Stimulated activated CD8-positive, alpha-beta memory T cell treated with anti-CD3 and anti-CD28 coated beads, Interleukin-7, amount 100 ng/mL, for 1 hour (primary cell): ENCODE results near the gene ZNF784.
A peak's percentile ranks its signal among the peaks of the same experiment; 100 is the strongest.

Experiments used
- DNase-seq, 2 donors: peaks; one replicate each; pipeline ENCODE4 v3.0.0-alpha.2; 2020; ENCODE audit warnings: low read depth in 2 of 2

The ZNF784 gene

DNA sequence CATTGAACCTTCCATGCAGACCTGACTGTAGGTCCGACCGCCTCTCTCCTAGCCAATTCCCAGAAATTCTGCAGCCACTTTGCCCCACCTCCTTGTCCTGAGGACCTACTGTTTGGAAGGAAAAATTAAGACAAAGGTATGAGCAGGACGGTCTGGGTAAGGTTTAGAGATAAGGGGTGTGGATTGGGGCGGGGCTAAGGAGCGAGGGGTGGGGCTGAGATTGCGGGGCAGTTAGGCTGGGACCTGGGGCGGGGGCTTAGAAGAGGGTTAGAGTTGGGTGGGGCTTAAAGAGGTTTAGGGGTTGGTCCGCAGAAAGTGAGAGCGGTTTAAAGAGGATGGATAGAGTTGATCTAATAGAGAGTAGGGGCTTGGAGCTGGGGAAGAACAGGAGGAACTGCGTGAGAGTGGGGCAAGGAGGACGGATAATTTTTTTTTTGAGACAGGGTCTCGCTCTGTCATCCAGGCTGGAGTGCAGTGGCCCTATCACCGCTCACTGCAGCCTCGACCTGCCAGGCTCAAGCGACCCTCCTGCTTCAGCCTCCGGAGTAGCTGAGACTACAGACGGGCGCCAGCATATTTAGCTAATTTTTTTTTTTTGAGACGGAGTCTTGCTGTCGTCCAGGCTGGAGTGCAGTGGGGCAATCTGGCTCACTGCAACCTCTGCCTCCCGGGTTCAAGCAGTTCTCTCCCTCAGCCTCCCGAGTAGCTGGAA, 20.6 kb downstream of the ZNF784 start:
- no peak for DNase-seq

DNA sequence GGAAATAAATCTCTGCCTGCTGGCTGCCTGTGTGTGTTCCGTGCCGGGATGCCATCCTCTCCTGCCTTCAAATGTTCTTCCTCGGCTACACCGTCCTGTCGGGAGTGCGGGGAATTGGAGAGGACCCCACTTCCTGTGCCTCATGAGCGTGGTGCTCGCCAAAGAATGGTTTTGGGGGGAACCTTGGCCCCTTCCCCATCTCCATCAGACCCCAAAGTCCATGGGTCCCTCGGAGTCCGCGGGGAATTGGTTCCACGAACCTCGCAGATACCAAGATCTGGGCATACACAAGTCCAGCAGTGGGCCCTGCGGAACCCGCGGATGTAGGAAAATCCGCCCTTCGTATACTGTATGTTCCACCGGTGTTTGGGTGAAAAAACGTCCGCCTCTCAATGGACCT, 21.3 kb downstream of the ZNF784 start:
- no peak for DNase-seq

DNA sequence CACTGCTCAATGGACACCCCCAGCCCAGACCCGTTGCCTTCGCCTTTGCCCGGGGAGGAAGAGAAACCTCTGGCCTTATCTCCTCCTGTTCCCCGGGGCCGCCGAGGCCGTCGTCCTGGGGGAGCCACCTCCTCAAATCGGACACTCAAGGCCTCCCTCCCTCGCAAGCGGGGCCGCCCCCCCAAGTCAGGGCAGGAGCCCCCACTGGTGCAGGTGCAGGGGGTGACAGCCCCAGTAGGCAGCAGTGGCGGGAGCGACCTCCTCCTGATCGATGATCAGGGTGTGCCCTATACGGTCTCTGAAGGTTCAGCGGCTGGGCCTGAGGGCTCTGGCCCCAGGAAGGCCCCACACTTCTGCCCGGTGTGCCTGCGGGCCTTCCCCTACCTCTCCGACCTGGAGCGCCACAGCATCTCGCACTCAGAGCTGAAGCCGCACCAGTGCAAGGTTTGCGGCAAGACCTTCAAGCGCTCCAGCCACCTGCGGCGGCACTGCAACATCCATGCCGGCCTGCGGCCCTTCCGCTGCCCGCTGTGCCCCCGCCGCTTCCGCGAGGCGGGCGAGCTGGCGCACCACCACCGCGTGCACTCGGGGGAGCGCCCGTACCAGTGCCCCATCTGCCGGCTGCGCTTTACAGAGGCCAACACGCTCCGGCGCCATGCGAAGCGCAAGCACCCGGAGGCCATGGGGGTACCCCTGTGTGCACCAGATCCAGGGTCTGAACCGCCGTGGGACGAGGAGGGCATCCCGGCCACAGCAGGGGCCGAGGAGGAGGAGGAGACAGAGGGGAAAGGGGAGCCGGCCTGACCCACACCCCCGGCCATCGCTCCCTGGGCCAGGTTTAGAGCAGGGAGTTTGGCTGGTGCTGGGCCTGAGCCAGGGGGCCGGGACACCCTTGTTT, 22.0 kb downstream of the ZNF784 start:
- no peak for DNase-seq

DNA sequence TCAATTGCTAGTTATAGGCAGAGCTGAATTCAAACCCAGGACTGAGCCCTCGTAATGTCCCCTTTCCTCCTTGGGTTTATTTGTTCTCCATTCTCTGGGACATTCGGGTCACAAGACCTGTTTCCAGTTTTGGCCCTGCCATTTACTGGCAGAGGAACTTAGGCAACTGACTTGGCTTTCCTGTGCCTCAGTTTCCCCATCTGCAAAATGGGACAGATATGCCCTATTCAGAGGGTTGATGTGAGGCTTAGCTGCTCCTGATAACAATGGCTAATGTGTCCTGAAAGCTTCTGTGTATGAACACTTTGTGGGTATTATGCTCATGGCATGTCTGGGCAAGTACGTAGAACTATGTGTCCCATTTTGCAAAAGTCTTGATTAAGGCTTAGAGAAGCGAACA, 23.3 kb downstream of the ZNF784 start:
- no peak for DNase-seq

DNA sequence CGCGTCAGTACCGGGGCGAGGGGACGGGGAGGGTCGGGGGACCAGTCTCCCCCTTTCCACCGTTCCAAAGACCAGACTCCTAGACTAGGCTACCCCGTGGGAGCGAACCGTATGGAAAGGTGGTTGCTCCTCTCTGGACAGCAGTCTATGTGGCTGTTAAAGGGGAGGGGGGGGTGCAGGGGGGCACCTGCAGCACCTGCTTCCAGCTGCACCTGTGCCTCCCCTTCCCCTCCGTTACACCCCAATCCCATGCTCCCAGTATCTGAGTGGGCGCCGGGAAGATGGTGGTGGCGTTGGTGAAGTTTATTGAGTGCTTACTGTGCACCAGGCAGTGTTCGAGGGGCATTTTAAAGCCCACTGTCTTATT, 23.7 kb downstream of the ZNF784 start:
- DNase-seq: no peak

DNA sequence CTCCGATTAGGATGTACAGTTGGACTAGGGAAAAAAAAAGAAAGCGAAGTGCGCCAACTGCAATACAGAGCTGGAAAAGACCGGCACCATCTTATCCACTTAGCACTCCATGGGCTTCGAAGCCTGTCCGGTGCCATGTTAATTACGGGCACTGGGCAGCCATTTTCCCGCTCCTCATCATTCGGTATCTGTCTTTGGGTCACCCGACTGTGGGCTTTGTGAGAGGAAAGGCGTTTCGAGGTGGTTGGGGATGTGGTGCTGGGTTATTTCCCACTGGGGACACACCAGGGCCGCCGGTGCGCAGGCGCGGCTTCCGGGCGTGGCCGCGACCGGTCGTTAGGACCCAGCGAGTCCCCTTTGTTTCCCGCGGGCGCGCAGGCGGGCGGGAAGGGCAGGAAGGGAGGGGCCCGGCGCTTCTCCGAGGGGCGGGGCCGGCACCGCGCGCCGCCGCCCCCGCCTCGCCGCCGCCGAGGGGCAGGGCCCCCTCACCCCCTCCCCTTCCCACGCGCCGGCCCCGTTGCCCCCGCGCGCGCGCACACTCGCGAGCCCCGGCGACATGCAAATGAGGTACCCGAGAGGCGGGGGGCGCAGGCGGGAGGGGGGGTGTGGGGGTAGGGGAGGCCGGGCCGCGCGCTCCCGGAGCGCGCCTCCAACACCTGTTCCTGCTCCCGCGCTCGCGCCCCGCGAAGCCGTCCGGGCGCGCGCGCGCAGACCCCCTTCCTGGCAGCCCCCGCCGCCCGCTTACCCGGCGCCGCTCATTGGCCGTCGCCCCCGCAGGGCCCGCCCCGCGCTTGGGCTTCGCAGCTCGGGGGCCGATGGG, 24.3 kb downstream of the ZNF784 start, which contains the start of gene ZNF524:
Gene ZNF524 (plus strand): TSS at position 447 of the 820 bp plus-strand sequence. CDS start 1,825 bp downstream, outside the sequence.
- DNase-seq: peak; percentile 64 to 66

DNA sequence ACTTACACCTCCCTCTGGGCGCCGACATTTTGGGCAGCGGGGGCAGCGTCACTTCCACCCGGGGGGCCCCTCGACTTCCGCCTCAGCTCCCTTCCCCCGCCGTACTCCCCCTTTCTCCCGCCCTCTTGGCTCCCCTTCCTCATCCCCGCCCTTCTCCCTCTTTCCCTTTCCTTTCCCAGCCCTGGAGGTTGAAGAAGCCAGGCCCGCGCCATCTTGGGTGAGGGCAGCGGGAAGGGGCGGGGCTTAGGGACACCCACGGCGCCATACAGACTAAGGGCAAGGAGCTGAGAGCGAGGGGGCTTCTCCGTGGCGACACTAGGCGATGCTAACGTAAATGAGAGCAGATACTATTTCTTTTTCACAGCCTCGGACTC, 24.9 kb downstream of the ZNF784 start, which contains the start of gene FIZ1:
Gene FIZ1 (minus strand): TSS at position 50 of the 374 bp plus-strand sequence. CDS start 1,652 bp downstream, outside the sequence.
- DNase-seq: peak; percentile 83 to 88

DNA sequence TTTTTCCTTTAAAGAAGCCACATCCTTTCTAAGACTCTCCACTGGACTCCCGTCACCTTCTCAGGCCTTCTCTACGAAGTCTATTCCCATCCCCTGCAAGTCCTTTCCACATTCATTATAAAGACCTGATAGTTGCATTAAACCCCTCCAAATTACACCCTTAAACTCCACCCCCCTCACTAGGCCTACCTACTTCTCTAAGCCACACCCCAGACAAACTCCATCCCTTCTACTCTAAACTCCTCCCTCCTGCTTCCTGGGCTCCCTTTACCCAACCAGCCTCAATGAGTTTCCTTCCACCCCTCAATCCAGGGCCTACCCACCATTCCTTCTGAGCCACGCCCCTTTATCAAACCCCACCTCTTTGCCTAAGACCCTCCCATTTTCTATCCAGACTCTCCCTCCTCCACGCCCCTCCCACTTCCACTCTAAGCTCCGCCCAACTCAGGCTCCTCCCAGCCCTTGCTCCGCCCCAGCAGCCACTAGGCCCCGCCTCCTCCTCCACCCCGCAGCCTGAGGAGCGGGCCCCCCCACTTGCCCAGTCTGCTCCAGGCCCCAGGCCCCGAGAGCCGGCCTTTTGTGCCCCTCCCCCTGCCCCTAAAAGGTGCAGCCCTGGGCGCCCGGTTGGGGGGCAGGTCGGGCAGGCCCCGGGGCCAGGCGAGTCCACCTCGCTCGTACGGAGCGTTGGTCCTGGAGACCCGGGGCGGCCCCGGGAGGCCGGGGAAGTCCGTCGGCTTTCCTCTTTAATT, 25.5 kb downstream of the ZNF784 start:
- peak; percentile 84 to 87 for DNase-seq

DNA sequence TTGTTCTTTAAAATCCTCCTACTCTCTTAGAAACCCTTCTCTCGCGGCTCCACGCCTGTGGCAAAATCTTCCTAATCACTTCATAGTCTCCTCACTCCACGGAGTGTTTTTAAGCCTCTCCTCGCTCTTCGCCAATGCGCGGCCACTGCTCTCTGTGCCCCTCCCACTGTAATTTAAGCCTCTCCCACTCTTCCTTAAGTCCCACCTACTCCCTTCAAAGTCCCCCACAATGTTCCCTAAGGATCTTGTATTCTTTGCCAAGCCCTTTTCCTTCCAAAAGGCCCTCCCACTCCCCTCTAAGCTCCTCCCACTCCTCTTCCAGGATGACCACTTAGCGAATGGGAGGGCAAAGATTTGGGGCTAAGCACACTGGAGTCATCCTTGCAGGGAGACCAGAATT, 26.3 kb downstream of the ZNF784 start:
- DNase-seq: no peak

DNA sequence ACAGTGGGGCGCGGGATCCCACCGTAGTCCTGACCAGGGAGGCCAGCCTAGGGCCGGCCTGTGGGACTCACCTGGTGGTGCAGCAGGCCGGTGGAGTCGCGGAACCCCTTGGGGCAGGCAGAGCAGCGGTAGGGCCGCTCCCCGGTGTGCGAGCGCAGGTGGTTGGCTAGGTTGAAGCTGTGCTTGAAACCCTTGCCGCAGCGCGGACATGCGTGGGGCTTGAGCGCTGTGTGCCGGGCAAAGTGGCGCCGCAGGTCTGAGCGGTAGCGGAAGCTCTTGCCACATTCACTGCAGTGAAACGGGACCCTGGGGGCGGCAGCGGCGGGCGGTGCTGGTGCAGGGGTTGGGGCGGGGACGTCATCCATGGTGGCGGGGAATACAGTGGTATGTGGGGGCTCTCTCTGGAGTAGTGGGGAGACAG, 26.9 kb downstream of the ZNF784 start:
- no peak for DNase-seq

DNA sequence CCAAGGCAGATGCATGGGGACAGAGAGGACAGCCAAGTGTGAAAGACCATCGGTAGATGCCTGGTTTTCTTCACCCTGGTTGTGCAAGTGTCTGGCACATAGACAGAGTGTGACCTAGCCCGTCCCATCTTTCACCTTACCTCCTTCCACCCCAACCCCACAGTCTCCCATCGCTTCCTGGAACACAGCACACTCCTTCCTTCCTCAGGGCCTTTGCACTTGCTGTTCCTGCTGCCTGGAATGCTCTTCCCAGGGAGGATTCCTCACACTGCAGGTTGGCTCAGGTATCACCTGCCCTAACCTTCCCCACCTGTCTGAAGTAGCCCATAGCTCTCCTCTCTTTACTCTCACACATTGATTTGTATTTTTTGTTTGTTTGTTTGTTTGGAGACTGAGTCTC, 28.1 kb downstream of the ZNF784 start:
- DNase-seq: no peak

DNA sequence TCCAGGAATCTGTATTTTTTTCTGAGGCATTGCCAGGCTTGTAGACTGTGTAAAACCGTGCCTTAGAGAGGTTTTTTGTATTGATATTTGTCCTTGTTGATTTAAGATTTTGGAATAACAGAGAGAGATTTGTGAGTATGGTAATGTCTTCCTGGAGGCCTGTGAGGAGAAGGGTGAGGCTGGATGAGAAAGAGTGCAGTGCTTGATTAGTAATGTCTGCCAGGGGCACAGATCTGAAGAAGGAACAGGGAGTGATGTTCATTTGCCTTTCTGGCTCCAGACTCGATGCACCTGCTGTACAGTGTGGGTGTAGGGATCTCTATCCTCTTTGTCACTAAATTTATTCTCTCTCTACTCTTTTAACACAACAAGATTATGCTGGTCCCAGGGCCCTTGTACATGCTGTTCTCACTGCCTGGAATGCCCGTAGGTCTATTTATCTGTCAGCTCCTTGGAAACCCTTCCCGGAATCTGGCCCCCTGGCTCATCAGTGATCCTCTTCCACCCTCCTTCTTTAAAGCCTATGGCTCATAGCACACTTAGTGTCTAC, 29.3 kb downstream of the ZNF784 start:
- DNase-seq: no peak

DNA sequence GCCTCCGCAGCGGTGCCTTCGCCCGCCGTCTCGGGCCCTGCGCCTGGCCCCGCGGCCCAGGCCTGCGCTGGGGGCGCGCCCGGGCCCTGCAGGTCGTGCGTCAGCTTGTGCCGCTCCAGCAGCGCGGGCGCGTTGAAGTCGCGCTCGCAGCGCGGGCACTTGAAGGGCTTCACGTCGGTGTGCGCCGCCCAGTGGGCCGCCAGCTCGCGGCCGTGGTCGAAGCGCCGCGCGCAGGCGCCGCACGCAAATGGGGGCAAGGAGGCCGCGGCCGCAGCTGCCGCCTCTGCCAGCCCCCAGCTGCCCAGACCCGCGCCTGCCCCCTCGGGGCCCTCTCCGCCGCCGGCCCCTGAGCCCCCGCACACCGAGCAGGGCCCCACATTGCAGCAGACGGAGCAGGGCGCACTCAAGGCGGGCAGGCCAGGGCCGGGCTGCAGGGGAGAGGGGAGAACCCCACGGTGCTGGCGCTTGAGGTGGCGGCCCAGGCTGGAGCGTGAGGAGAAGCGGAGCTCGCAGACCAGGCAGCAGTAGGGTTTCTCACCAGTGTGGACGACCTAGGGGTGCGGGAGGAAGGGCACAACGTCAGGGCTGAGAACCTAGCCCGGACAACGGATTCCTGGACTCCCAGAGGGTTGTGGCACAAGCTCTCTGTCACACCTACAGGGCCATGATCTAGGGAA, 31.1 kb downstream of the ZNF784 start:
- DNase-seq: no peak

DNA sequence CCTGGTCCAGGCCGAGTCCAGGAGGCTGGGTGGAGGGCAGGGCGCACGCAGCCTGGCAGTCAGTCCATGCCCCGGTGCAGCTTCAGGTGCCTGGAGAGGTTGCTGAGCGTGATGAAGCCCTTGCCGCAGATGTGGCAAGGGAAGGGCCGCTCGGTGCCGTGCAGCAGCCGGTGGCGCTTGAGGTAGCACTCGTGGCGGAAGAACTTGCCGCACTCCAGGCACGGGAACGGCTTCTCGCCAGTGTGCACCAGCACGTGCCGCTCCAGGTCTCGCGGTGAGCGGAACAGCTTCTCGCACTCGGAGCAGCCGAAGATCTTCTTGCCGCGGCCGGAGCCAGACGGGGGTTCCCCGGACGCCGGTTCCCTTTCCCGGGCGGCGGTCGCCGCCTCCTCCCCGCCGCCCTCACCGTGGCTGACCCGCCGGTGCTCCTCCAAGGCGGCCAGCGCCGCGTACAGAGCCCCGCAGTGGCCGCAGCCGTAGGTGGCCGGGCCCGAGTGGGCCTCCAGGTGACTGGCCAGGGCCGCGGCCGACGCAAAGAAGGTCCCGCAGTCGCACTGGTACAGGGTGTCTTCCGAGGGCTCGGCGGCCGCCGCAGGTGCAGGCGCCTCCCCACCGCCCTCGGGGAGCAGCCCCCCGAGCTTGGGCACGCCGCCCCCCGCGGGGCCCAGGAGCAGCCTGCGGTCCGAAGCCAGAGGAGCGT, 31.8 kb downstream of the ZNF784 start:
- DNase-seq: no peak

DNA sequence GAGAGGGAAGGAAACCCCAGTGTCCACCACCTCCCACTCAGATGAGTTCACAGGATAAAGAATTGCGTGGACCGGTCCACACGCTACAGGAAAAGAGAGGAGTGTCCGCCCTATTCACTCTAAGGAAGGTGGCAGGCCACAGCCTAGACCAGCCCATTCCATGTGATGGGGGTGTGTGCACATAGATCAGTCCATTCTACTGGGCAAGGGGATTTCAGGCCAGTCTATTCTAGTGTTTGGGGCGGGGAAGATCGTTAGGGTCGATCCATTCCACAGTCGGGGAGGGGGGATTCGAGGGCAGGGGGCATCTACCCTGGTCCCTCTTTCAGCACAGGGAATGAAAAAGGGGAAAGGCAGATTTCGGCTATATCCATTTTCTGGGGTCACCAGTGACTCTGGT, 32.8 kb downstream of the ZNF784 start:
- no peak for DNase-seq

DNA sequence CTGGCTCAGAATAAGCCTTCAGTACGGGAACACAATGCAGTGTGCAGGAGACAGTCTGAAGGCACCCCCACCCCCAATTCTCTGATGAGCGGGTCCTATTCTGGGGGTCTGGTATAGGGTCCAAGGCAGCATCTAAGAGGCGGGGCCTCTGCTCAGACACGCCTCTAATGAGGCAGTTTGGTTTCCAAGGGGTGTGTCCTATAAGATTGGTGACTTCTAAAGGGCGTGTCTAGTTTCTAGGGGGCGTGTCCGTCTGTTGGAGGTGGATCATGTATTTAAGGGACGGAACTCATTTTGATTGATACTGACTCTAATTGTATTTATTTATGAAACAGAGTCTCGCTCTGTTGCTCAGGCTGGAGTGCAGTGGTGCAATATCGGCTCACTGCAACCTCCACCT, 33.7 kb downstream of the ZNF784 start:
- DNase-seq: no peak

DNA sequence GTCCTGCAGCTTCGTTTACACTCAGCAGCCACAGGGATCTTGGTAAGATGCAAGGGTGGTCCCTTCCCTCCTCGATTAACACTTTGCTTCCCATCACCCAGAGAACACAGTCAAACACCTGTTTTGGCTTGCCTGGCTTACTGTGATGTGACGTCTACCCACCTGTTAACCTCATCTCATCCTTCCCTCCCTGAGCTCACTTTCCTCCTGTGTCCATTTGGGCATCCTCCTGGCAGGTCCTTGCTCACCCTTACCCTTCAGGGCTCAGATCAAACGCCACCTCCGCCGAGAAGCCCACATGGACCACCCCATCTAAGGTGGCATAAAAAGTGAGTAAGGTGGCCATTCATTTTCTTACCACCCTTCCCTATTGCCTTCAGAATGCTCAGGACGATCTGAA, 34.3 kb downstream of the ZNF784 start:
- DNase-seq: no peak

DNA sequence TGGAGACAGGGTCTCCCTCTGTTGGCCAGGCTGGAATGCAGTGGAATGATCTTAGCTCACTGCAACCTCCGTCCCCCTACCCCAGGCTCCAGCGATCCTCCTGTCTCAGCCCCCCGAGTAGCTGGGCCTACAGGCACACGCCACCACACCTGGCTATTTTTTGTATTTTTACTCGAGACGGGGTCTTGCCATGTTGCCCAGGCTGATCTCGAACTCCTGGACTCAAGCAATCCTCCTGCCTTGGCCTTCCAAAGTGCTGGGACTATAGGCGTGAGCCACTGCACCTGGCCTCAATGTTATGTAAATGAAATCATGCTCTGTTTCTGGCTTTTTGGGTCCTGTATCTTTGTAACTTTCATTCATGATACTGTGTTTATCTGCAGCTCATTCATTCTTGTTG, 35.6 kb downstream of the ZNF784 start:
- no peak for DNase-seq

DNA sequence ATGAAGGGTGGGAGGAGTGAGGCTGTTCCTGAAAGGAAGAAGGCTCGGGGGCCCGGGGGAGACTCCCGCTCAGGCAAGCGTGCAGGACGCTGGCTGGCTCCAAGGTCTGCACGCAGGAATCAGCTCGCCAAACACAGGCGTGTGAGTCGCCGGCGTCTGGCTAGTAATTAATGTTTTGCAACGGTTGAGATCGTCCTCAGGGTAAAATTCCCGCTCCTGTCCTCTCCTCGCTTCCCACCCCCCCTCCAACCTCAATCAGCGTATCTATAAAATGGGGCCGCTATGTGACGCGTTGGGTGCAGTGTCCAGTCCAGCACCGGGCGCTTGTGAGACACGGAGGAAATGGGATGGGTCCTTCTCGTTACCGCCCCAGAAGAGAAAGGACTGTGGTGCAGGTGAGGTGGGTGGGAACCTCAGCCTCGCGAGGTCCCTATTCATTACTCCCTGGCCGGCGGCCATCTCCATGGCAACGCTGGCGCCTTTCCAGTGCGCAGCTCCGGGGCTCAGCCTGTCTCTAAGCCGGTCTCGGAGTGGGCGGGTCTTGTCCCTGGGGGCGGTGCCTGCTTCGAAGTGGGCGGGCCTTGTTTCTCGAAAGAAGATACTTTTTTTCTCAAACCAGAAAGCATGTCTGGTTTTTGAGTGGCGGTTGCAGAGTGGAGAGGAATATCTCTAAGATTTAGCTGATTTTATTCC, 37.2 kb downstream of the ZNF784 start:
- peak; percentile 82 to 83 for DNase-seq
